IPS-NIHi11 (cell line): ENCODE results near the gene KCNN3.
A peak's percentile ranks its signal among the peaks of the same experiment; 100 is the strongest.

Experiments used
- DNase-seq: peaks from one replicate; pipeline ENCODE4 v3.0.0; 2012; ENCODE audit warnings: mixed read lengths, low spot score

Gene KCNN3

GRCh38 chr1:154726896-154727753, 143.0 kb downstream of the KCNN3 start:
- DNase-seq = no peak

- no peak for DNase-seq
Observed at GRCh38 chr1:154726443-154726842, 143.6 kb downstream of the KCNN3 start.

GRCh38 chr1:154725865-154726264, 144.2 kb downstream of the KCNN3 start:
- DNase-seq = no peak

- no peak for DNase-seq
Observed at GRCh38 chr1:154720328-154721297, 149.5 kb downstream of the KCNN3 start.

GRCh38 chr1:154719586-154720327, 150.3 kb downstream of the KCNN3 start:
- no peak for DNase-seq

GRCh38 chr1:154718566-154718965, 151.5 kb downstream of the KCNN3 start:
- DNase-seq = no peak

- DNase-seq = no peak
Observed at GRCh38 chr1:154717528-154717924, 152.6 kb downstream of the KCNN3 start.

GRCh38 chr1:154716614-154717527, 153.2 kb downstream of the KCNN3 start:
- no peak for DNase-seq

GRCh38 chr1:154716011-154716410, 154.1 kb downstream of the KCNN3 start:
- no peak for DNase-seq

GRCh38 chr1:154715385-154715784, 154.7 kb downstream of the KCNN3 start:
- no peak for DNase-seq

GRCh38 chr1:154714638-154715037, 155.4 kb downstream of the KCNN3 start:
- no peak for DNase-seq

GRCh38 chr1:154714052-154714623, 155.9 kb downstream of the KCNN3 start:
- DNase-seq = no peak

- DNase-seq = no peak
Observed at GRCh38 chr1:154713005-154713404, 157.1 kb downstream of the KCNN3 start.

- no peak for DNase-seq
Observed at GRCh38 chr1:154712166-154712810, 157.8 kb downstream of the KCNN3 start.

- DNase-seq = no peak
Observed at GRCh38 chr1:154711416-154711815, 158.7 kb downstream of the KCNN3 start.

GRCh38 chr1:154710106-154710505, 160.0 kb downstream of the KCNN3 start:
- DNase-seq = no peak

- DNase-seq = no peak
Observed at GRCh38 chr1:154707901-154708463, 162.1 kb downstream of the KCNN3 start.

GRCh38 chr1:154706851-154707250, 163.2 kb downstream of the KCNN3 start:
- DNase-seq = no peak

- no peak for DNase-seq
Observed at GRCh38 chr1:154705544-154705943, 164.5 kb downstream of the KCNN3 start.

- DNase-seq = peak; percentile 66
Observed at GRCh38 chr1:154703170-154703569, 166.9 kb downstream of the KCNN3 start.
